KMS-11 (cell line): ENCODE results near the gene CLRN1.

ENCODE experiments used
- H2AFZ ChIP-seq: fragments of 200-600 bp; sonication (generic); 2 replicates; pipeline ENCODE4 v1.6.1; 2016; ENCODE audit warnings: antibody characterized with exemption, mixed run types, low read depth
- H3K27ac ChIP-seq: fragments of 200-600 bp; sonication (generic); 2 replicates; pipeline ENCODE4 v1.6.1; 2016; ENCODE audit warnings: mild to moderate bottlenecking, mixed run types
- H3K27me3 ChIP-seq: fragments of 200-600 bp; sonication (generic); 2 replicates; pipeline ENCODE4 v1.6.1; 2017; ENCODE audit warnings: mild to moderate bottlenecking, low read depth, mixed run types, moderate library complexity; ENCODE audit not compliant: insufficient read depth
- H3K36me3 ChIP-seq: fragments of 200-600 bp; sonication (generic); 2 replicates; pipeline ENCODE4 v1.6.1; 2017; ENCODE audit warnings: mild to moderate bottlenecking, mixed run types; ENCODE audit not compliant: insufficient read depth
- H3K4me1 ChIP-seq: fragments of 200-600 bp; sonication (generic); 2 replicates; pipeline ENCODE4 v1.6.1; 2016; ENCODE audit warnings: mild to moderate bottlenecking, low read depth, mixed run types; ENCODE audit not compliant: poor library complexity, severe bottlenecking
- H3K4me2 ChIP-seq: fragments of 200-600 bp; sonication (generic); 2 replicates; pipeline ENCODE4 v1.7.0; 2016; ENCODE audit warnings: mild to moderate bottlenecking, mixed run types
- H3K4me3 ChIP-seq: fragments of 200-600 bp; sonication (generic); IDR thresholded peaks from 2 replicates; pipeline ENCODE4 v1.6.1; 2017; ENCODE audit warnings: low read depth, low read length, mixed read lengths; ENCODE audit not compliant: insufficient read depth
- H3K79me2 ChIP-seq: fragments of 200-600 bp; sonication (generic); 2 replicates; pipeline ENCODE4 v1.6.1; 2016; ENCODE audit warnings: low read depth, mixed run types; ENCODE audit not compliant: insufficient read depth
- H3K9ac ChIP-seq: fragments of 200-600 bp; sonication (generic); 2 replicates; pipeline ENCODE4 v1.6.1; 2016; ENCODE audit warnings: mild to moderate bottlenecking, mixed run types
- H4K20me1 ChIP-seq: fragments of 200-600 bp; sonication (generic); 2 replicates; pipeline ENCODE4 v1.6.1; 2016; ENCODE audit warnings: mild to moderate bottlenecking, mixed run types; ENCODE audit not compliant: insufficient read depth
- CTCF ChIP-seq: fragments of 200-600 bp; sonication (generic); conservative IDR thresholded peaks from 2 replicates; pipeline ENCODE4 v1.6.1; 2017; ENCODE audit warnings: low read depth, mild to moderate bottlenecking, antibody characterized with exemption, low read length, moderate library complexity, mixed read lengths

The CLRN1 gene

DNA sequence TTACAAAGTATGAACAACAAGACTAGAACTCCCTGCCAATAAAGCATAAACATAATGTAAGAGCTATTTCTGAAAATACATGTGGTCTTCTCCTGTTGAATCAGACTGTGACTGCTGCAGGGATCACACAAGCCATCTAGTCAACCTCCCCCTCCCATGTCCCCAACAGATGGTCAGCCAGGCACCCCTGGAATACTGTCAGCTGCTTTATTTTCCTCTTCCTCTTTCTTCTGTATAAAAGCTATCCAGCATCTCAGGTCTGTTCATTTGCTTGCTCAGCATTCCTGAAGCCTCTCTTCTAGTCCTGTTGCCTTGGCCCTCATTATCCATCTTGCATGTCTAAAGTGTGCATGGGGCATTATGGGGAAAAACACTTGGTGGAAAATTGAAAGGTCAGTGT is 60.8 kb downstream of the CLRN1 start:
- Histone ChIP-seq H3K36me3 (no peaks in the 10 kb centered on the region), H3K4me3 (no peak overlapping the region), H4K20me1 (no peaks in the 10 kb centered on the region), H3K27ac (no peak overlapping the region), H3K27me3 (no peaks in the 10 kb centered on the region), H2AFZ (no peak overlapping the region), H3K4me1 (no peaks in the 10 kb centered on the region), H3K9ac (no peak overlapping the region), H3K79me2 (no peaks in the 10 kb centered on the region), H3K4me2 (no peak overlapping the region)
- no peak for TF ChIP-seq CTCF

DNA sequence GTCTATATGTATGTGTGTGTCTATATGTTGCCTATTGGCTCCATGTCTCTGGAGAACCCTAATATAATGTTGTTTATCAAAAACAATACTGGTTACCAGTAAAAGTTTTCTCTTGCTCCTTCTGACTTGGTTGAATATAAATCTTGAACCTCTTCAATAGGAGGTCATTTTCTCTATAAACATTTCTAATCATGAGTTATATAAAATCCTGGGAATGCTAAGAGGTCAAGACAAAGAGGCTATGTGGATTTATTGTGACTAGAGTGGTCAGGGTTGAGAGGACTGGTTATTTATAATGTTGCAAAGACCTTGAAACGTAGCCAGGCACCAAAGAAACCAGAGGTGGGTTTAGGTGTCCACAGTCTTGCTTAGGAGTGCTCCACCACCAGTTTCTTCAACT is 66.1 kb downstream of the CLRN1 start:
- H2AFZ ChIP-seq: no peak overlapping the region
- H3K27me3 ChIP-seq: no peaks in the 10 kb centered on the region
- no peak overlapping the region for H3K9ac ChIP-seq
- H4K20me1 ChIP-seq: no peaks in the 10 kb centered on the region
- no peak overlapping the region for H3K27ac ChIP-seq
- no peak overlapping the region for H3K4me2 ChIP-seq
- no peak overlapping the region for H3K4me3 ChIP-seq
- H3K4me1 ChIP-seq: no peaks in the 10 kb centered on the region
- no peaks in the 10 kb centered on the region for H3K79me2 ChIP-seq
- TF ChIP-seq CTCF: no peak
- H3K36me3 ChIP-seq: no peaks in the 10 kb centered on the region

DNA sequence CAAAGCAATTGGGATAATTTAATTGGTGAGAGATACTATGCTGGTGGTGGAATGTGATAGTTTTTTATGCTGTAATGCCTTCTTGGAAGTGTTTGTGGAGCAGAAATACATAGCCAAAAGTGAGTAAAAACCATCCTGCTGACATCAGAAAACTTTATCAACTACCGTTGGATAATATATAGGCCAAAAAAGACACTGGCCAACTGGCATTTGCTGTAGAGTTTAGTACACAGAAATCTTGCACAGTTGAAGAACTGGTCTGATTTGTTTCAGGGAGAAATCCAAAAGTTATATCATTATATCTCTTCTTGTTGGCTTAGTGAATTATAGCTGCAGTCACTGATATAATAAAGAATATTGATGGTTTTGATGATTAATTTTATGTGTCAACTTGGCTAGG is 66.8 kb downstream of the CLRN1 start:
- H3K79me2 ChIP-seq: no peaks in the 10 kb centered on the region
- no peak overlapping the region for H3K4me2 ChIP-seq
- no peaks in the 10 kb centered on the region for H4K20me1 ChIP-seq
- TF ChIP-seq CTCF: no peak
- no peak overlapping the region for H3K4me3 ChIP-seq
- H2AFZ ChIP-seq: no peak overlapping the region
- no peak overlapping the region for H3K27ac ChIP-seq
- H3K4me1 ChIP-seq: no peaks in the 10 kb centered on the region
- H3K9ac ChIP-seq: no peak overlapping the region
- no peaks in the 10 kb centered on the region for H3K27me3 ChIP-seq
- H3K36me3 ChIP-seq: no peaks in the 10 kb centered on the region

DNA sequence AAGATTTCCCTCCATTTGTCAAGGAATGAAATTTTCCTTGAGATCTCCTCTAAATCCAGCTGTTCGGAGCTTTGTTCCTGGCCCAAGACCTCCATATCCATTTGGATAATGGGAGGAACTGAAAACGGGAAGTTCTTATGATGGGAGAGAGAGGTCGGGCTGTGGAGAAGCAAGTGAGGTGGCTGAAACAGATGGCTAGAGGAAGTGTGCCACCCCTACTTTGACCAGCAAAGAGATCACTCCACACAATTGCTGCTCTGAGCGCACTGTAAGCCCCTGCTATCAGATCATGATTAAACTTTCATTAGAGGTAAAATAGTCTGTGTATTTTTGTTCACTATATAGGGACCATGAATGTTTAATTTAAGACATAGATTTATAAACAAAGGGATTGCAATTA is 67.2 kb downstream of the CLRN1 start, which contains the start of gene MINDY4B:
TSS of gene MINDY4B (minus strand) at position 101 of the 400 bp plus-strand sequence. CDS start at position 101, 0 bp downstream.
- TF ChIP-seq CTCF: no peak
- Histone ChIP-seq H3K27me3 (no peaks in the 10 kb centered on the region), H3K4me2 (no peak within 1 kb of the TSS), H3K36me3 (no peaks in the 10 kb centered on the region), H3K79me2 (no peaks in the 10 kb centered on the region), H3K9ac (no peak within 1 kb of the TSS), H2AFZ (no peak within 1 kb of the TSS), H3K27ac (no peak within 1 kb of the TSS), H3K4me1 (no peaks in the 10 kb centered on the region), H3K4me3 (no peak within 1 kb of the TSS), H4K20me1 (no peaks in the 10 kb centered on the region)

DNA sequence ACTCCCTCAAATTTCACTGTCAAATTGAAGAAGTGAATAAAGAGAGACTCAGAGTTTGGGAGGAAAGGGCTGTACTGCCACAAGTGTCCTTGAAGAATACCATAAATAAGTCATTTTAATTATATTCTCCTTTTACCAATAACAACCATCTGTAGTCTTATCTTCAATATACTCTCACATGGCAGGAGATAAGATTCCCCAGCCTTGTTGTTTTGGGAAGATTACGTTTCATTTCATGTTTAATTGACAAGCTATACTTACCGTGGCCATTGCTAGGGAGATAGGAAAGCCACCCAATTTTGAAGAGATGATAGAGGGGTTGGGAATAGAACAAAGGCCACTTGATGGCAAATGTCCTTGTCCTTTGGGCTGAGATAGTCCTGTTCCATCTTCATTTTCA is 69.5 kb downstream of the CLRN1 start:
- Histone ChIP-seq H3K27me3 (no peaks in the 10 kb centered on the region), H2AFZ (no peak overlapping the region), H4K20me1 (no peaks in the 10 kb centered on the region), H3K79me2 (no peaks in the 10 kb centered on the region), H3K36me3 (no peaks in the 10 kb centered on the region), H3K27ac (no peak overlapping the region), H3K4me3 (no peak overlapping the region), H3K4me2 (no peak overlapping the region), H3K9ac (no peak overlapping the region), H3K4me1 (no peaks in the 10 kb centered on the region)
- no peak for TF ChIP-seq CTCF
